Activated effector memory CD4-positive, alpha-beta T cell treated with anti-CD3 and anti-CD28 coated beads, Interleukin-2, amount 50 U/mL, for 16 hours (primary cell): ENCODE results near the gene LGALS3BP.
A peak's percentile ranks its signal among the peaks of the same experiment; 100 is the strongest.

ENCODE experiments used
- DNase-seq: peaks from one replicate; pipeline ENCODE4 v3.0.0-alpha.2; 2020

Gene LGALS3BP

DNA sequence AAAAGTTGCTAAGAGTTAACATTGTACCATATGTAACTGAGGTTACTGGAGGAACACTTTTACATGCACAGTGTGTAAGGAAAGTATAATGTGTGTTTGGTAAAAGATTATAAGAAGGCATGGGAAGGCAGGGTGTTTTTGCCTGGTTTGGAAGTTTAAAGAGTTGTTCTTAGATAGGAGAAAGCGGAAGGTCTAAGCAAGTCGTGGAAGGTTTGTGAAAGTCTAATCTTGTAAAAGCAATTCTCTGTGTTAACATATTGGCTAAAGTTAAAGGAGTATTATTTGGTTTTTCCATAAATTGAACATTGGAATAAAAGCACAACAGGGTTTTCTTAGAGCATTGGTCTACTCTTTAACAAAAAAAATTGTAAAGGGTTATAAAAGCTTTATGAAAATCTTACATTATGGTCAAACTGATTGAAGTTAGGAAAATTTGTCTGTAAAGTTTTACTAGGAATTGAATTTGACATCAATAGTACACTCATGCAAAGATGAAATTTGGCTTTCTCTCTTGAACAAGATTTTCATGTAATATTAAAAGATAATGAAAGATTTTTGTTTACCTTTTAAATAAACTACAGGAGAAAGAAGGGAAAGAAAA is 34.5 kb upstream of the LGALS3BP start:
- no peak for DNase-seq

DNA sequence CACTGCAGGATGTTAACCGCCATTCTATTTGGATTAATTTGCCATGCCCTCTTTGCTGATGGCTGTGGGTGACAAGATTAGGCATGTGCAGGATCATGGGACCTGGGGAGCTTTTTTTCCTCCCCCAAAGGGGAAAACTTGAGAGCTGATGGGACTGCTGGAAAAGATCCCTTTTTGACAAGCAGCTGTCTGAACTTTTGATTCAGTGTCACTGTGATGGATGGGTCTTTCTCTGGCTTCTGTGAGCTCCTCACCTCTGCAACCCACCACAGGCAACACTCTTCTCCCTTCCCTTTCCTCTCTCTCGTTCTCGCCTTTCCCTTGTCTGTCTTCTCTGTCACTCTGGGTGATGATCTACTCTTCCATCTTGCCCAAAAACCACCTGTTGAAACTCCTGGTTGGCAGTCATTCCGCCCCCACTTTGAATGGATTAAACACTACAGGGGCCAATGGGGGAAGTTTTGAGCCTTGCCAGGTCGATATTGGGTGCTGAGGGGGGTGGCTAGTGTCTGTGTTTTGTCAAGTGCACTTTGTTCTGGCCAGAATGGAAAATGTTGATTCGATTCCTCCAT is 32.9 kb upstream of the LGALS3BP start:
- DNase-seq = no peak

- DNase-seq = no peak
Measured at GRCh38 chr17:79011451-79012147, 31.9 kb upstream of the LGALS3BP start.

- no peak for DNase-seq
Measured at GRCh38 chr17:79010304-79010646, 30.6 kb upstream of the LGALS3BP start.

DNA sequence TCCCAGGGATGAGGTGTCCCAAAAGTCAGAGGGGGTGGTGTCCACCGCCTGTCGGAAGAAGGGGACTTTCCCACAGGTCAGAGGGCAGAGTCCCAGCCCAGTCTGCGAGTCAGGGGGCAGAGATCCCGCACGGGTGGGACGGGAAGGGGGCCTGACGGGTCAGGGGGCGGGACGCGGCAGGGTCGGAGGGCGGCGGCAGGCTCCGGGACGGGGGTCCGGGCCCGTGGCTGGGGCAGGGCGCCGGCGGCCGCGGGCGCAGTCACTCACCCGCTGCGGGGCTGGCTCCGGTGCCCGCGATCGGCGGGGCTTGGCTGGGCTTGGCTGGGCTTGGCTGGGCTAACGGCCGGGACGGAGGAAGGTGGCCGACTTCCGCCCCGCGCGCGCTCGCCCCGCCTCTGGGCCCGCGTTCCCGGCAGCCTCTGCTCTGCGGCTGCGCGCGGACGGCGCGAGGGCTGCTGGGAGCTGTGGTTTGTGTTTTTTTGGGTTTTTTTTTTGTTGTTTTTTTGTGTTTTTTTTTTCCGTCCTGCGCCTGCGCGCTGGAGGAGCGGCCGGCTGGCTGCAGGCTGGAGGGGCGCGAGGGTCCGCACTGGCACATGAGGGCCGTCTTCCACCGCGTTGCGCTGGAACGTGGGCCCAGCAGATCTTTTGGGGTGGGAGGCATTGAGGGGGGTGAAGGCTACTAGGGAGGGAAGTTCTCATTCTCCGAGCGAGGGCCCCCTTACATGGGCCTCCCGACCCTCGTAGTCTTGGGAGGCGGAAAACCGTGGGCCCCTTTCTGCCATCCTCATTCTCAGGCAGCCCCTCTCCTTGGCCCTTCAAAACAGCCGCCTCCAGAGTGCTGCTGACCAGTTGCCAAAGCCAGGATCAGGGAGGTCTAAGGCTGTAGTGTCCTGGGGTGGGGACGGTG is 29.9 kb upstream of the LGALS3BP start, which contains the start of gene CANT1:
Gene CANT1 (minus strand): TSS at position 368 of the 907 bp plus-strand sequence. CDS start 12,142 bp downstream, outside the sequence.
- peak; percentile 94 for DNase-seq

GRCh38 chr17:79008666-79009387 is 29.1 kb upstream of the LGALS3BP start:
- no peak for DNase-seq

DNA sequence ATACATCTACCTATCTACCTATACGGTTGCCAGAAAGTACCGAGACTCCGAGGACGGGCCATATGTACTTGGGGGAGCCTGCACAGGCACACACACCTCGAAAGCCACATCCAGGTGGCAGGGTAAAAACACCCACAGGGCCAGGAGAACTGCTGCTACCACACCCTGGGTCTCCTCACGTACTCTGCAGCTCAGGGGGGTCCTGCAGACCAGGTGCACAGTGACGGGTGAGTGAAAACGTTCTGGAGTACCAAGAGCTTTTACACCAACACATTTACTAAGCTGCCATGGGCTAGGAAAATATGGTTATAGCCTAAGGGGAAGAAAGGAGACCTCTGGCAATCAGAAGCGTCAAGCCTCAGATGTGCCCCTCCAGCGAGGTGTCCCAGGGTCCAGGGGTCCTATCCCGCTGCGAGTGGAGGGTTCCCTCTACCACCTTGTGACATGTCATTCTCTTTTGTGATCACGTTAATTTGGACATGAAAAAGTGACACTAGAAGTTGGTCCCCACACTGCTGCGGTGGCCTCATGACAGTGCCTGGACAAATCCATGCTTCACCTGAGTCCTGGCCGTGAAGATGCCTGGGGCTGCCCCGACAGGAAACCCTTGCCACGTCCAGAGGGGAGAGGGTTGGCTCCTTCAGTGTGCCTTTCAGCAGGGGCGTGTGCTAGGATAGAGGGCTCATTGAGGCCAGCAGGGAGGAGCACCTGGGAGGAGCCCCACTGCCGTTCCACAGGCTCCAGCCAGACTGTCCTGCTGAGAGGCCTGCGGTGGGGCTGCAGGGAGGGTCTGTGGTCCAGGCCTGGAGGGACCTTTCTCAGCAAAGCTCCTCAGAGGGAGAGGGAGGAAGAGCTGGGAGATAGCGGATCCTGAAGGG is 28.0 kb upstream of the LGALS3BP start:
- DNase-seq = no peak

DNA sequence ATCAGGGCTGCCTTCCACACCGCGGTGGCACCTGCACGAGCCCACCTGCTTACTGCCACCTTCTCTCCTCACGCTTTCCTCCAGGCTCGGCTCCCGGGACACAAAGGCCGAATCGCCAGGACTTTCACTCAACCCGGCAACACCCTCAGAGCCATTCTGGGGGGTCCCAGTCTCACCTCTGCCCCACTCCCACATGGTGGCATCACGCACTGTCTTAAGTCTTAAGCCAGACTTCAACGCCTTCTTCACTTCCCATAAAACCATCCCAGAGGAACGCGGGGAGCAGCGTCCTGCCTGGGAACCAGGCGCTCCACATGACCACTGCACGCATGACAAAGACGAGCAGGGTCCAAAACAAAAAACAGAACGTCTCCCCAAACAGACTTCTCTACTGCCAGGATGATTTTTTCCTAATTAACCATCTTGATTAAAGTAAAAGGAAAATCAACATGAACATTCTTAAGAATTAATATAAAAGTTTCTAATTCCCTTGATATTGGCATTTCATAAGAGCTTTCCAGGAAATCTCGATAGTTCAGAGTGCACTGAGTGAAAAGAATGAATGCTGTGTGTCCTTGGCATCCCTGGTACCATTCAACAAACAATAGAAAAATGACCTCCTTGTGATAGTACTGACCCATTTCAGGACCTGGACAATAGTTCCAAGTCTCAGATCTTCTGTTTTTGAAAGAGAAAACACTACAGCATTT is 27.2 kb upstream of the LGALS3BP start:
- no peak for DNase-seq

DNA sequence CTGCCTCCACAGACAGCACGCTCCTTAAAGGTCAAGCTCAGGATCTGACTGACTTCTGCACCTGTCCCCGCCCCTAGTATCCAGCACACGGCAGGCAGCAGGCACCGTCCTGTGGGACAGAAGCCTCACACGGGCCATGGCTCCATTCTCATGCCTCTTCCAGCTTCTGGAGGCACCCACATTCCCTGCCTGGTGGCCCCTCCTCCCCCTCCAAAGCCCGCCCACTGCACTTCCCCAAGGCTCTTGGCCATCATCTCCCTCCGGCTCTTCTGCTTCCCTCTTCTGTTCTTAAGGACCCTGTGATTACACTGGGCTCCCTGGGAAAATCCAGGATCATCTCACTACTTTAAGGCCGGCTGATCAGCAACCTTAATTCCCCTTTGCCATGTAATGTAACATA is 26.3 kb upstream of the LGALS3BP start:
- no peak for DNase-seq

DNA sequence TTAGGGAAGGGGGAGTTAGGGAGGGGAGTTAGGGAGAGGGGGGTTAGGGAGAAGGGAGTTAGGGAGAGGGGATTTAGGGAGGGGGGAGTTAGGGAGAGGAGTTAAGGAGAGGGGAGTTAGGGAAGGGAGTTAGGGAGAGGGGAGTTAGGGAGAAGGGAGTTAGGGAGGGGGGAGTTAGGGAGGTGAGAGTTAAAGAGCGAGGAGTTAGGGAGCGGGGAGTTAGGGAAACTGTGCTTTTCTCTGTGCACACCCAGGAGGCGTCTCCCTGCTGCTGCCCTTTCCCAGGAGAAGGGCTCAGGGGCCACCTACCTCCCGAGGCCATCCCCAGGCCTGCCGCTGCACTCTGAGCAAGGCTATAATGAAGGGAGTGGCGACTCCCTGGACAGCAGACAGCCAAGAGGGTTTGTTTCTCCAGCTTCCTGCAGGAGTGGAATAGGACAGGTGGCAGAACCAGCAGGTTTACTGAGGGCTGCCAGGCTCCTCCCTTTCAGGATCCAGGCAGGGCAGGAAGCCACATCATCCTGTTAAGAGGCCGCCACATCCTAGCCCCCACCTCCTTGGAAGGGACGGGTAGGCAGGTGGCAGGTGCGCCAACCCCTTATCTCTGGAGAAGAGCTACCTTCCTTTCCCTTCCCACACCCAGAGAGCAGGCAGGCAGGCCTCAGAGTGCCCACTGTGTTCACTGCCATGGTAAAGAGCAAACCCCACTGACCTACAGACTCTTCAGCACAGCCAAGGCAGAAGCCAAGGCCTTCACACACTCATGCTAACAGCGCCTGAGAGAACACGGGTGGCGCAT is 25.5 kb upstream of the LGALS3BP start:
- no peak for DNase-seq

- DNase-seq = no peak
Measured at GRCh38 chr17:79003661-79004411, 24.1 kb upstream of the LGALS3BP start.

GRCh38 chr17:79002796-79003593 is 23.3 kb upstream of the LGALS3BP start:
- DNase-seq = no peak

- no peak for DNase-seq
Measured at GRCh38 chr17:79002291-79002690, 22.6 kb upstream of the LGALS3BP start.

GRCh38 chr17:79001190-79002020 is 21.7 kb upstream of the LGALS3BP start:
- no peak for DNase-seq

- DNase-seq = no peak
Measured at GRCh38 chr17:79000396-79001189, 20.9 kb upstream of the LGALS3BP start.

DNA sequence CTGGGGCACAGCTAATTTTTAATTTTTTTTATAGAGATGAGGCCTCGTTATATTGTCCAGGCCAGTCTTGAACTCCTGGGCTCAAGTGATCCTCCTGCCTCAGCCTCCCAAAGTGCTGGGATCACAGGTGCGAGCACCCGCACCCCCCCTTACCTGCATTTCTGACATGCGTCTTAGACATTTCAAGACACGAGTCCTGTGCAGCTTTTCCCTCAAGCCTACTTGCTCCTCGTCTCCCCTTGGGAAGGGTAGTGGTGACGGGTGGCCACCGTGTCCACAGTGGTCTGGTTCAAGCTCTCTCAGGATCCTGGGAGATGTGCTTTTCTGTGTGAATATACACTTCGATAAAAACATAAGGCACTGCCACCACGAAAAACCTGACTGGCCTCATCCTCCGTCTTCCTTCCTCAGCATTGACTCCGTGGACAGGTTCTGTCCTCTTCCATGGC is 20.2 kb upstream of the LGALS3BP start:
- no peak for DNase-seq
